NCI-H345 treated with DMSO at 0.1 percent for 48 hours (cell line): ENCODE results near the gene FAM83F.
"Not testable (repeated sequence)": the region's sequence is repeated elsewhere in the genome, so short reads cannot be mapped to it uniquely, and the experiment has no call there.

ENCODE experiments used
- DNase-seq: peaks from one replicate; lab custom pipeline; 2025; ENCODE audit not compliant: unreplicated experiment; lab: John Stamatoyannopoulos, UW

The FAM83F gene

GRCh38 chr22:39992894-39993293, 1.9 kb upstream of the FAM83F start:
- not testable (repeated sequence) for DNase-seq

GRCh38 chr22:39994041-39994565, 651 bp upstream of the FAM83F start:
- DNase-seq = no peak

- DNase-seq = no peak
Measured at GRCh38 chr22:39995393-39996252, 869 bp downstream of the FAM83F start.

GRCh38 chr22:39996732-39997131, 2.0 kb downstream of the FAM83F start:
- DNase-seq = no peak

- DNase-seq = no peak
Measured at GRCh38 chr22:39997421-39997820, 2.7 kb downstream of the FAM83F start.

- peak; percentile 29 for DNase-seq
Measured at GRCh38 chr22:39997939-39998726, 3.4 kb downstream of the FAM83F start.

- DNase-seq = no peak
Measured at GRCh38 chr22:39999144-39999757, 4.5 kb downstream of the FAM83F start.

GRCh38 chr22:40000171-40000570, 5.4 kb downstream of the FAM83F start:
- no peak for DNase-seq

GRCh38 chr22:40001106-40001505, 6.4 kb downstream of the FAM83F start:
- no peak for DNase-seq

- no peak for DNase-seq
Measured at GRCh38 chr22:40001800-40002577, 7.2 kb downstream of the FAM83F start.

- no peak for DNase-seq
Measured at GRCh38 chr22:40002935-40003715, 8.4 kb downstream of the FAM83F start.

- DNase-seq = no peak
Measured at GRCh38 chr22:40004836-40005235, 10.1 kb downstream of the FAM83F start.

- DNase-seq = no peak
Measured at GRCh38 chr22:40006641-40007040, 11.9 kb downstream of the FAM83F start.

GRCh38 chr22:40007853-40008710, 13.3 kb downstream of the FAM83F start:
- DNase-seq = no peak

GRCh38 chr22:40008726-40009291, 14.1 kb downstream of the FAM83F start:
- no peak for DNase-seq

GRCh38 chr22:40009292-40009774, 14.6 kb downstream of the FAM83F start:
- DNase-seq = no peak

GRCh38 chr22:40009951-40010671, 15.4 kb downstream of the FAM83F start:
- no peak for DNase-seq

GRCh38 chr22:40010746-40011145, 16.0 kb downstream of the FAM83F start:
- no peak for DNase-seq
